HG02943 (cell line): Measurements from ENCODE around the gene ULK1.

Experiments used
- ATAC-seq: cut with Tn5 transposase; IDR thresholded peaks from one replicate; pipeline ENCODE4 v1.9.1; 2021; ENCODE audit warnings: mild to moderate bottlenecking, low read depth, moderate library complexity; ENCODE audit not compliant: unreplicated experiment

ULK1 gene

GRCh38 chr12:131894313-131894860 lies at the start of gene ULK1:
Gene ULK1, plus strand, starts transcription at chr12:131894622. Its CDS starts 380 bp downstream, at chr12:131895002.
- peak; percentile 78 for ATAC-seq

DNA sequence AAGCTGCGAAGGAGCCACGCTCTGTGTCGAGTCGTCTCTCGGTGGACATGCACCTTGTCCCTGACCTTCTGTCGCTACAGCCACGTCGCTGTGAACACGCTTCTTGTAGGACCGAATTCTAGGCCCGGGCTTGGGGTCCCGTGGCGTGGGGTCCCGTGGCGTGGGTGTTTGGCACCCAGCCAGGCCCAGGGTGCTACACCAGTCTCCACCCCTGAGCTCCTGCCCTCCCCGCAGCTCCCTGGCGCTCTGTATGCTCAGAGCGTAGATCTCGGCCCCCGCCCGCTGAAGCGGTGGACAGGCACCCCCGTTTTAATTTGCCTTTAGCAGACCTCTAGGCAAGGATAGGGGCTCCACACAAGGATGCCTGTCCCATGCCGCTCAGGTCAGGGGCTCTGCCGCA lies 49.8 kb upstream of the ULK1 start:
- ATAC-seq, result no peak

GRCh38 chr12:131845121-131845520 lies 49.3 kb upstream of the ULK1 start:
- no peak for ATAC-seq

GRCh38 chr12:131847456-131847855 lies 47.0 kb upstream of the ULK1 start:
- no peak for ATAC-seq

- ATAC-seq, result no peak
These were observed 45.7 kb upstream of the ULK1 start for GRCh38 chr12:131848753-131849152.

DNA sequence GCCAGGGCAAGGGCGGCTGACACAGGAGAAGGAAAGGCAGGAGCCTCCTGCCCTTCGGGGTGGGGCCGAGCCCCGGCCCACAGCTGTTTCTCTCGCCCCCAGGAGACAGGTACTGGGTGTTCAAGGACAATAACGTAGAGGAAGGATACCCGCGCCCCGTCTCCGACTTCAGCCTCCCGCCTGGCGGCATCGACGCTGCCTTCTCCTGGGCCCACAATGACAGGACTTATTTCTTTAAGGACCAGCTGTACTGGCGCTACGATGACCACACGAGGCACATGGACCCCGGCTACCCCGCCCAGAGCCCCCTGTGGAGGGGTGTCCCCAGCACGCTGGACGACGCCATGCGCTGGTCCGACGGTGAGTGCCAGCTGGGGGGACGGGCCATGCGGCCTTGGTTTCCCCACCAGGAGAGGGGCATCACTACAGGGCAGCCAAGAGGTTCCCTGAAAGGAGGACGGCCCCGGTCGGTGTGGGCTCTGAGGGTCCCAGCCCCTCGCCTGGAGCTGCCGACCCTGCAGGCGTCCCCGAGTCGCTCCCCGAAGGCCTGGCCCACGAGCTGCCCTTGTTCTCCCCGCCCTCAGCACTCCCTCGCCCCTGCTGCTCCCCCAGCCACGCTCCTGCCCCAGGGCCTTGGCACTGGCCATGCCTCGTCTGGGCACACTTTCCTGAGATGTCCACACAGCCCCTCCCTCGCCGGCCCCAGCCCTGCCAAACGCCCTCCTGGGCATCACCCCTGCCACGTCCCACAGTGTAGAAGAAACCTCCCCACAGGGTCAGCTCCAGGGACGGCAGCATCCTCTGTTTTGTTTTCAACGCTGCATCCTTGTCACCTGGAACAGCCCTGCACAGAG lies 44.5 kb upstream of the ULK1 start:
- ATAC-seq, result no peak

DNA sequence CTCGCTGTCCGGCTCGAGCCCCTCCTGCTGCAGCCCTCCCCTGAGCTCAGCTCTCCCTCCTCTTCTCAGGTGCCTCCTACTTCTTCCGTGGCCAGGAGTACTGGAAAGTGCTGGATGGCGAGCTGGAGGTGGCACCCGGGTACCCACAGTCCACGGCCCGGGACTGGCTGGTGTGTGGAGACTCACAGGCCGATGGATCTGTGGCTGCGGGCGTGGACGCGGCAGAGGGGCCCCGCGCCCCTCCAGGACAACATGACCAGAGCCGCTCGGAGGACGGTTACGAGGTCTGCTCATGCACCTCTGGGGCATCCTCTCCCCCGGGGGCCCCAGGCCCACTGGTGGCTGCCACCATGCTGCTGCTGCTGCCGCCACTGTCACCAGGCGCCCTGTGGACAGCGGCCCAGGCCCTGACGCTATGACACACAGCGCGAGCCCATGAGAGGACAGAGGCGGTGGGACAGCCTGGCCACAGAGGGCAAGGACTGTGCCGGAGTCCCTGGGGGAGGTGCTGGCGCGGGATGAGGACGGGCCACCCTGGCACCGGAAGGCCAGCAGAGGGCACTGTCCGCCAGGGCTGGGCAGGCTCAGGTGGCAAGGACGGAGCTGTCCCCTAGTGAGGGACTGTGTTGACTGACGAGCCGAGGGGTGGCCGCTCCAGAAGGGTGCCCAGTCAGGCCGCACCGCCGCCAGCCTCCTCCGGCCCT lies 43.4 kb upstream of the ULK1 start:
- ATAC-seq, result no peak

DNA sequence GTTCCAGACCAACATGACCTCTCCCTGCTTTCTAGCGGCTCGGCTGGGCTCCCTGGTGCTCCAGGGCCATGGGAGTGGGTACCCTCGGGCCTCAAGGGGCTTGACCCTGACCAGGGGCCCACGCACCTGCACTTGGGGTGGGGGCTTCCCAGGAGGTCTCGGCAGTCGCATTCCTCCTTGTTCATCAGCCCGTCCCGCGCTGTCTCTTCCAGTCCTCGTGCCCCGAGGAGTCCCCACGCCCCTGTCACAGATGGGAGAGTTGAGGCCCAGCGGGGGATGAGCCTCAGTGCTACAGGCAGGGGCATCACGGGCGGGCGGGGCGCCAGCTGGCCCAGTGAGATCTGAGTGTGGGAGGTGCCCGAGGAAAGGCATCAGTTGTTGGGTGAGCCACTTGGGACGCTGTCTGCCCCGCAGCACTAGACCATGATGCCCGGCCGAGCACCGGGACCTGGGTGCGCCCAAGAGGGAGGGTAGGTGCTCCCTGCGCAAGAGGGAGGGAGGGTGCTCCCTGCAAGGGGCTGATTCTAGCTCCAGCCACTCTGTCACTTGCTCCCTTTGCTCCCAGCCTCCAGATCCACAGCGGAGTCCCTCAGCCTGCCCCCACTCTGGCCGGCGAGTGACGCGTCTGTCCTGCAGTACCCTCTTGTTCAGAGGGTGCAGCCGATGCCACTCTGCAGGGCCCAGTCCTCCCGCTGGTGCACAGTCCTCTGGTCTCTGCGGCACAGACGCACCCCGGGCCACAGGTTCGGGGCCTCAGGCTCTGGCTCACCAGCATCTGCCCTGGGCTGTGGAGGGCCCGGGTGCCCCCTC lies 42.5 kb upstream of the ULK1 start:
- no peak for ATAC-seq

- no peak for ATAC-seq
These were observed 41.7 kb upstream of the ULK1 start for GRCh38 chr12:131852551-131853299.

DNA sequence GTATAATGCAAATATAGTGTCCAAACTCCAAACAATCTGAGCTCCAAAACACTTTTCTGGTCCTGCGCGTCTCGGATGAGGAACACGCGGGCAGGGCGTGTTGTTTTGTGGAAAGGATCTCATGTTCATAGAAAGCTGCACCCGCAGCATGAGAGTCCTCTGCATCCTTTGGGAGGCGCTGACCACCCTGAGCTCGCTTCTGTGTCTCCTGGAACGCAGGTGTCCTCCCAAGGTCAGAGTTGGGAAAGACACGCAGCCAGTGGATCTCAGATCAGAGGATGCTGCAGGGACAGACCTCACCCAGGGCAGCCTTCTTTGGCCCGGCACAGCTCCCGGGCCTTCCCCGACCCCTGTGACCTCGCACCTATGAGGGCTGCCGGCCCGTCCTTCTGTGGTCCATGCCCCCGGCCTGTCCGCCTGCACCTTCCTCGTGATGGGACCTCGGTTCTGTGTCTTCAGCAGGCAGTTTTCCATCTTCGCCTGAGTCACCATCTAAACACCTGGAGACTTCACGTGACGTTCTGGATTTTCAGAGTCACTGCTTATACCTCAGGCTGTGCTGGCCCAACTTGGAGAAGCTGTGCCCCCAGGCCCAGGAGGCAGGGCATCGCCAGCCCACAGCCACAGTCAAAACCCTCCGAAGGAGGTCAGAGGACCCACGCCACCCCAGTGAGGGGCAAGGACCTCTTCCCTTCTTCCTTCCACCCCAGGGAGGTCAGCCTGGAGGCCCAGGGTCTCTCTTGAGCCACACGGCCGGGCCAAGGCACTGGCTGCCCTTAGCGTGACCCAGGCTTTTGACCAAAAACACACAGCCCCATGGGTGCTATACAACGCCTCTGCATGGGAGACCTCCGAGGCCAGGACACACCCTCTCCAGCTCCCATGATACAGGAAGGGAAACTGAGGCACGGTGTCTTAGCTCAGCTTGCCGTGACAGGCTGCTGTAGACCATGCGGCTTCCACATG lies 40.3 kb upstream of the ULK1 start:
- no peak for ATAC-seq

- no peak for ATAC-seq
These were observed 39.5 kb upstream of the ULK1 start for GRCh38 chr12:131854861-131855476.

DNA sequence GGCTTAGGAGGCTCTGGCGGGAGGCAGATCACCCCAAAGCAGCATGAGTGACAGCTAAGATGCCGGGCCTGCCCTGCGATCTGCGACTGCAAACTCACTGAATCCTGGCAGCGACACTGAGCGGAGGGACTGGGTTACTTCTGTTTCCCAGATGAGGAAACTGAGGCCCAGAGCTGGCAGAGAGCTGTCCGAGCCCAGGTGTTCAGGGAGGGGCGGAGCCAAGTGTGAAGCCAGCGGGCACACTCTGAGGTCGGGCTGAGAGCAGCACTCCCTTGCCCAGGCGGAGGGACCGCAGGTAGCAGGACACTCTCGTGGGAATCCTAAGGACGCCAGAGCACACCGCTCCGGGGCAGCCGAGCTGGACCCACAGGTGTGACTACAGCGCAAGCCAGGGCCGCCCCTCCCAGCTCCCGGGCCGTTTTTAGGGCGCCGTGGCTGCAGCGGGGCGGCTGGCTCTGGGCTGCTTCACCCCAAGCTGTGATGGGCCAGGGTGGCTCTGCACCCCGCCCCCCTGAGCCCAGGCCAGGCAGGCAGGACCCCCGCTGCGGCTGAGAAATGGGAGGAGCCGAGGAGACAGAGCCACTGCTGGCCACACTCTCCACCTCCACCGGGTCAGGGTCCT lies 38.8 kb upstream of the ULK1 start:
- no peak for ATAC-seq

DNA sequence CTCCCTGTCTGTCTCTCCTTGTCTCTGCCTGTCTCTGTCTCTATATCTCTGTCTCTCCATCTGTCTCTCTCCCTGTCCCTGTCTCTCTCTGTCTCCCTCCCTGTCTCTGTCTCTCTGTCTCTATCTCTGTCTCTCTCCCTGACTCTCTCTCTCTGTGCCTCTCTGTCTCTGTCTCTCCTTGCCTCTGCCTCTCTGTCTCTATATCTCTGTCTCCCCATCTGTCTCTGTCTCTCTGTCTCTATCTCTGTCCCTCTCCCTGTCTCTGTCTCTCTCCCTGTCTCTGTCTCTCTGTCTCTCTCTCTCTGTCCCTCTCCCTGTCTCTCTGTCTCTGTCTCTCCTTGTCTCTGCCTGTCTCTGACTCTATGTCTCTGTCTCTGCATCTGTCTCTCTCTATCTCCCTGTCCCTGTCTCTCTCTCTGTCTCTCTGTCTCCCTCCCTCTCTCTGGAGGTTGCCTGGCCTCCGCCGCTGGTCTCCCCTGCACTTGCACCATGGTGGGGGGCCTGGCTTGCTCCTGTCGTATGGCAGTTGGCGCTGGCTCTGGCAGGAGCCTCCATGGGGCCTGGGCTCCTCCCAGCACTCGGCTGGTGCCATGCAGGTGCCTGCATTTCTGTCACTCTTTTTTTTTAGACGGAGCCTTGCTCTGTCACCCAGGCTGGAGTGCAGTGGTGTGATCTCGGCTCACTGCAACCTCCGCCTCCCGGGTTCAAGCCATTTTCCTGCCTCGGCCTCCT lies 37.9 kb upstream of the ULK1 start:
- ATAC-seq, result no peak

GRCh38 chr12:131857908-131858850 lies 36.2 kb upstream of the ULK1 start:
- no peak for ATAC-seq

DNA sequence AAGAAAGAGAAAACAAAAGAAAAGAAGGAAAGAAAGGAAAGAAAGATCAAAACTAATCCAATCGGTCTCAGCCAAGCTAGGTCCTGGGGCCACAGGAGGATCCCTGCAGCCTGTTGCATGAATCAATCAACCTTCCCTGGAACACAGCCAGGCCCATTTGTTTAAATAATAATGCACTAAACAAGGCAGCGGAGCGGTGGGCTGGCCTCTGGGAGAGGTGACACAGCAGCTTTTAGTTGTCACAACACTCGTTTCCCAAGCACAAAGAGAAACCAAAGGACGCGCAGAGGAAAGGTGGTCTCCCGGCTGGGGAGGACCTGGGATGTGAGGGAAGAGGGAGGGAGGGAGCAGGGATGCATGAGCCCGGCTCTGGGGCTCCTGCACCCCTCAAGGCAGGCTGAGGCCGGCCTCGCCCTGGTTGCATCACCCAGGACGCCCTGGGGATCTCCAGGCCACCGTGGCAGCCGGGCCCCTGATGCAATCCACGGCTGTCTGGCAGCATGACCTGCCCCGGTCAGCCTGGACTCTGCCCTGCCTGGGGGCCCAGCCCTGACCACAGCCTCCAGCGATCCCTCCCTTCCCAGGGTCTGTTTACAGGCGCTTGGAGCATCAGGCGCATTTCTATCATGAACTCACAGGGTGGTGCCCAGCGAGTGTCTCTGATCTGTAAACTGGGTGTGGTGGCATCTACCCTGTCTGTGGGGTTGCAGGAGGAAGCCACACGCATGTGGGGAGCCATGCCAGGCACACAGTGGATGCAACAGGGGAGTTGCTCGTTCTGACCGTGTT lies 33.8 kb upstream of the ULK1 start:
- ATAC-seq, result no peak
